Stimulated activated naive B cell treated with anti-CD40 and anti-IgM and Interleukin-4, amounts not matched to agents 10 μg/mL and 1 μg/mL and 100 μg/mL, for 72 hours (primary cell): ENCODE results near the gene SRP9.

Experiments used
- ATAC-seq, 2 donors: fragments of 150-1000 bp; cut with Tn5 transposase; replicated peaks; 2 replicates each; pipeline ENCODE4 v1.10.0; 2021; ENCODE audit warnings: moderate library complexity in 1 of 2
- DNase-seq: peaks from one replicate; pipeline ENCODE4 v3.0.0; 2021
- H3K27ac Mint-ChIP-seq: one replicate; pipeline ENCODE4 v1.8.0; 2022; ENCODE audit warnings: mild to moderate bottlenecking, mixed read lengths
- H3K27me3 Mint-ChIP-seq, 2 donors: one replicate each; pipeline ENCODE4 v1.8.0; 2022; ENCODE audit warnings: mixed read lengths in 2 of 2
- H3K36me3 Mint-ChIP-seq, 2 donors: one replicate each; pipeline ENCODE4 v1.8.0; 2022; ENCODE audit warnings: mixed read lengths in 2 of 2, mild to moderate bottlenecking in 1 of 2
- H3K4me1 Mint-ChIP-seq, 2 donors: one replicate each; pipeline ENCODE4 v1.8.0; 2022; ENCODE audit warnings: mixed read lengths in 2 of 2, mild to moderate bottlenecking in 1 of 2
- H3K4me3 Mint-ChIP-seq, 2 donors: one replicate each; pipeline ENCODE4 v1.8.0; 2022; ENCODE audit warnings: mild to moderate bottlenecking in 2 of 2, mixed read lengths in 2 of 2, moderate library complexity in 1 of 2
- H3K9me3 Mint-ChIP-seq, 2 donors: one replicate each; pipeline ENCODE4 v1.8.0; 2022; ENCODE audit warnings: mixed read lengths in 2 of 2, mild to moderate bottlenecking in 1 of 2

Gene SRP9, protein sequence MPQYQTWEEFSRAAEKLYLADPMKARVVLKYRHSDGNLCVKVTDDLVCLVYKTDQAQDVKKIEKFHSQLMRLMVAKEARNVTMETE

DNA sequence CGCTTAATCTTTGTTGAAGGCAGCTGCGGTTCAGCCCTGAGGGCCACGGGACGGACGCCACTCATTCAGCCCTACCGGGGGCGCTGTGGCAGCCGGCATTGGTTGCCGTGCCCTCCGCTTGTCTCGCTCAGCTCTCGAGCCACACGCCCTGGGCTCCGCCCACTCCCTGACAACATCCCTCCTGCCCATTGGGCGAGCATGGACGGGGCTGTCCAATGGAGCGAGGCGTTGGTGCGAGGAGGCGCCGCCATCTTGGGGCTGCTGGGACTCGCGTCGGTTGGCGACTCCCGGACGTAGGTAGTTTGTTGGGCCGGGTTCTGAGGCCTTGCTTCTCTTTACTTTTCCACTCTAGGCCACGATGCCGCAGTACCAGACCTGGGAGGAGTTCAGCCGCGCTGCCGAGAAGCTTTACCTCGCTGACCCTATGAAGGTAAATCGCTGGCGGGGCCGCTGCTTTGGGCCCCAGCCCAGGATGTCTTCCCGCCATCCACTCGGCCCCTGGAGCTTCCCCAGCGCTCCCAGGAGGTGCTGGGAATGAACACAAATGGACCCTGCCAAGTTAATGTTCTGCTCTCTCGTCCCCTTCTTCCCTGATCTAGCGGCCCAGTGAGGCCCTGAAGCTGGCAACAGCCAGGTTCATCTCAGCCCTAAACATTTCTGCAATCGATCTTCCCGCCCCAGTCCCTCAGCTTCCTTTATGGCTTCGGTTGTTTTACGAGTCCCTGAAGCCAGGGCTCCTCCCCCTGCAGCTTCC is at the start of gene SRP9:
Gene SRP9, plus strand, starts transcription at position 244 of the 754 bp plus-strand sequence. Its CDS starts 115 bp downstream, at position 359.
- Mint-ChIP-seq H3K27me3 (no peaks in the 10 kb centered on the region), H3K4me1 (peaks cover 19% of the 10 kb centered on the region in 2 donors), H3K9me3 (no peaks in the 10 kb centered on the region), H3K36me3 (peaks cover 6 to 22% of the 10 kb centered on the region in 2 donors), H3K27ac (no peak within 1 kb of the TSS), H3K4me3 (no peak within 1 kb of the TSS)
- ATAC-seq, result peak; percentile 98 to 99
- DNase-seq, result peak; percentile 99

DNA sequence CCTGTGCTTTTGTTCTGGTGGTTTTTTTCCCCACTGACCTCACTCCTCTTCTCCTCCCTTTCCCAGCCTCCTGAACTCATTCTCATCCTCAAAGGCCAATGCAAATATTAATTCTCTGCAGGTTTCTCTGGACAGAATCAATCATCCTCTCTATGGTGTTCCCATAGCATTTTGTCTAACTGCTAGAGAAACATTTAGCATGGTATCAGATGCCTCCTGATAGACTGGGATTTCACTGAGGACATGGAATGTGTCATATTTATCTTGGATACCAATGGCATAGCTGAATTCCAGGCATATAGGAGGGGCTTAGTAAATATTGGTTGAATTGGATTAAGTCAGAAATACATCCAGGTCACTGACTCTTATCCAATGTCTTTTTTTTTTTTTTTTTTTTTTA is 46.1 kb upstream of the SRP9 start:
- no peak overlapping the region for H3K4me3 Mint-ChIP-seq
- H3K27ac Mint-ChIP-seq, result peak overlapping the region; percentile 34
- no peaks in the 10 kb centered on the region for H3K9me3 Mint-ChIP-seq
- ATAC-seq (no peak), DNase-seq (no peak)
- H3K4me1 Mint-ChIP-seq, result no peaks in the 10 kb centered on the region
- no peaks in the 10 kb centered on the region for H3K36me3 Mint-ChIP-seq
- peaks cover 0 to 2% of the 10 kb centered on the region in 2 donors for H3K27me3 Mint-ChIP-seq

DNA sequence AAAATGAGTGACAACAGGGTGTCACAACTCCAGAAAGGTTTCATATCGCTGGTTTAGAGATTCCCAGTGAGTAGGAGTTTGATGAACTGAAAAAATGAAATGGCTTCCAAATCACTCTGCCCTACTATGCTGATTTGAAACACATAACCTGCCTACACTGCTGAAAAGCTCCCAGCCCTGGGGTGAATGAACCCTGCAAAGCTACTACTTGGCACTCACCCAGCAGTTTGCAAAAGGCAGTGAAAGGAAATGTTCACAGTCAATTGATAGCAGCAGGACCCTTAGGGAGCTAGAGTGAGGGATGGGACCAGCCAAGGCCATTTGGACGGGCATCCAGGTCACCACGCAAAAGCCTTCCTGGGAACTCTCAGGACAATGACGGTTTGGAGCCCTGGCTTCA is 44.4 kb upstream of the SRP9 start:
- ATAC-seq (no peak), DNase-seq (no peak)
- no peaks in the 10 kb centered on the region for H3K4me1 Mint-ChIP-seq
- no peaks in the 10 kb centered on the region for H3K27me3 Mint-ChIP-seq
- H3K9me3 Mint-ChIP-seq, result no peaks in the 10 kb centered on the region
- no peaks in the 10 kb centered on the region for H3K36me3 Mint-ChIP-seq
- H3K4me3 Mint-ChIP-seq, result no peak overlapping the region
- H3K27ac Mint-ChIP-seq, result no peak overlapping the region

DNA sequence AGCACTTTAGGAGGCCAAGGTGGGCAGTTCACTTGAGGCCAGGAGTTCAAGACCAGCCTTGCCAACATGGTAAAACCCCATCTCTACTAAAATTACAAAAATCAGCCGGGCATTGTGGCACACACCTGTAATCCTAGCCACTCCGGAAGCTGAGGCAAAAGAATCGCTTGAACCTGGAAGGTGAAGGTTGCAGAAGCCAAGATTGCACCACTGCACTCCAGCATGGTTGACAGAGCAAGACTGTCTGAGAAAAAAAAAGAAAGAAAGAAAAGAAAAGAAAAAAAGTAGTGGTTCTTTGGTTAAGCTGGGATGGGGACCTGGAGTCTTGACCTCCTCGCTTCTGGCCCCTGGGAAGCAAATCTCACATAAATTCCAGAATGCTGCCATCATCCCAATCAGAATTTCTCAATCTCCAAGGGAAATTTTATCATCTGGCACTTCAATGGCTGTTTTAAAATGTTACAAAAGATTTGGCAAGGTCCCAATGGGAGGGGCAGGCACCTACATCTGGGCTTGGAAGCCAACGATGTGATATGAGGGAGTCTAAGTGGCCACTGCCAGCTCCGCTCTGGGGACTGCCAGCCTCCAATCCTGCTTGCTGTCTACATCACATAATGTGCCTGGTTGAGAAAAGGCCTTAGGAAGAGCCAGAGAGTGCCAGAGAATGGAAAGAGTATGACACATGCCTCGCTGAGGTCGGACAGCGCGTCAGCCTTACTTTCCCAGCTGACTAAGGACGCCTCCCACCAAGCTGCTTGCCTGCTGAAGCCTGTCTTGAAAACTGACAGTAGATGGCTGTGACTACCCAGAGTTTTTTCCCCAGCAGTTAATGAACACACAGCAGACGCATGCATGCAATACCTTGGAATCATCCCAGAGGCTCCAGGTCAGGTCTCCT is 42.1 kb upstream of the SRP9 start:
- DNase-seq, result no peak
- Mint-ChIP-seq H3K9me3 (no peaks in the 10 kb centered on the region), H3K4me1 (no peaks in the 10 kb centered on the region), H3K36me3 (no peaks in the 10 kb centered on the region), H3K27ac (no peak overlapping the region), H3K27me3 (no peaks in the 10 kb centered on the region), H3K4me3 (no peak overlapping the region)
- ATAC-seq, result no peak

DNA sequence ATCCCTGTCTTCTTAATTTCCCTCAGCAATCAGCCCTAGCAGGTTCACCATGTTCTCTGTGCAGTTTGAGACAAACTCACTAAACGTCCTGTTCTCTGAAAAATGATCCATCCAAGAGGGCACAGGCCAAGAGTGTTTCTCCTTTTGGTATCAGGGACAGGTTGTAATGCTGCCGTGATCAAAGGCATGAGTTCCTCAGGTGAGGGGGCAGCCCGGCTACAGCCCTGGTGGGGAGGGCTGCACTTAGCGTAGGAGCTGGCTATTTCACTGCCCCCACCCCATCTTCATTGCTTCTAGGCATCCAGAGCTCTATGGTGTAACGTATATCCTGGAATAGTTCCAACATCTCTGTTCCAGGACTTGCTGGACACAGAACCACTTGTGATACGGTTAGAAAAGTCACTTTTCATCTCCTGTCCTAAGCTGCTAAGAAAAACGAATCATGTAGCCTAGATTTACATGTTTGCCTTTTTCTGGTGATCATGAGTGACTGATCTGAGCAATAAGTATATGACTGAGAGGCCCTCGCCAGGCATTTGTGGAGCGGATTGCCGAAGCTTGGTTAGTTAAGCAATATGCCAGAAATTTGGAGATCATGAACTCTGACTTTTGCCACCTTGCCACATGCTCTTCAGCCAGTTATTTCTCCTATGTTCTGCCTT is 41.1 kb upstream of the SRP9 start:
- Mint-ChIP-seq H3K27ac (no peak overlapping the region), H3K9me3 (no peaks in the 10 kb centered on the region), H3K36me3 (no peaks in the 10 kb centered on the region), H3K4me1 (no peaks in the 10 kb centered on the region), H3K27me3 (no peaks in the 10 kb centered on the region), H3K4me3 (no peak overlapping the region)
- ATAC-seq, result no peak
- DNase-seq, result no peak

DNA sequence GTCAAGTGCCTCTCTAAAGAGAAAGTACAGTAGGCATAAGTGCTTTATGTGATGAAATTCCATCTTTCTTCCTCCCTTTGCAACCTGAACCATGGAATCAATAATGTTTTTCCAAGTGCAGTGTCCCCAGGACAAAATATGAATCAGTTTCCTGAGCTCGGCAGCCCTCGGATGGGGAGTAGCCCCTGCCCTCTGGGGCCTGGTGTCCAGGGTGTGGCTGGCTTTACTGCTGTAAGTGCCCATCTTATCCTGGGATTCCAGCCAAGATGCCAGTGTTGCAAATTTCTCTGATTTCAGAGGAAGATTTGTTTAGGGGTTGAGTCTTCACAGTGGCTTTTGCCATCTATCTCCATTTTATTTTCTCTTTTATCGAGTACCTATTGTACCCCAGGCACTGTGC is 40.5 kb upstream of the SRP9 start:
- Mint-ChIP-seq H3K4me1 (no peaks in the 10 kb centered on the region), H3K27me3 (no peaks in the 10 kb centered on the region), H3K9me3 (no peaks in the 10 kb centered on the region), H3K4me3 (no peak overlapping the region), H3K27ac (no peak overlapping the region), H3K36me3 (no peaks in the 10 kb centered on the region)
- DNase-seq, result no peak
- no peak for ATAC-seq

DNA sequence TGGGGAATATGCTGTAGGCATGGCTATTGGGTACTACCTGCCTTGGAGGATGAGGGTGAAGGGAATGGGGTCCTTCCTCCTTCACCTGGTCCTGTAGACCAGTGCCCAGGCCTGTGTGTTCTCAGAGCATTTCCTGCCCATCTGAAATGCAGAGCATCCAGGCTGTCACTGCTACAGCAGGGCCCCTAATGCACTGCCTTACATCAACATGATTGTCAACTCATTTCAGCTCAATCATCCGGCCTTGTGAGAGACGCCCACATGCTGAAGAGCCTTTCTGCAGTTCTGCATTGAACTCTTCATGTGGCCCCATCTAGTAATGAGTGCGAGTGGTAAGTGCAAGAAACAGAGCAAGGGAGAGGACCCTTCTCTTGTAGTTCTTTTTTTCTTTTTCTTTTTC is 39.8 kb upstream of the SRP9 start:
- Mint-ChIP-seq H3K36me3 (no peaks in the 10 kb centered on the region), H3K4me1 (no peaks in the 10 kb centered on the region), H3K4me3 (no peak overlapping the region), H3K27ac (no peak overlapping the region), H3K27me3 (no peaks in the 10 kb centered on the region), H3K9me3 (no peaks in the 10 kb centered on the region)
- DNase-seq, result no peak
- no peak for ATAC-seq

DNA sequence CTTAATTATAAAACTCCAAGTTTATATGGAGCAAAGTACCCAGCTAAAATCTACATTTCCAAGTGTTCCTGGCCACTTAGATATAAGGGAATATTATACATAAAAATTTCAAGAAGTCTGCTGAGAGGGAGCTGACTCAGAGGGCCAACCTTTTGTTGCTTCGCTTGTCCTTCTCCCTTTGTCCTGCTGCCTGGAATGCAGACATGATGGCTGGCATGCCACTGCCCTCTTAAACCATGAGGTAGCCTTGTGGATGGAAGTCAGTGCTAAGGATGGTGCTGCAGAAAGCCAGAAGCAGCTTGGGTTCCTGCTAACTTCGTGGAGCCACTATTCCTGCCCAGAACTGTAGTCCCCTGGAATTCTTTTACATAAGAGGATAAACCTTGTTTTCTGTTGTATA is 38.9 kb upstream of the SRP9 start:
- ATAC-seq (no peak), DNase-seq (no peak)
- H3K36me3 Mint-ChIP-seq, result no peaks in the 10 kb centered on the region
- no peaks in the 10 kb centered on the region for H3K4me1 Mint-ChIP-seq
- H3K27me3 Mint-ChIP-seq, result no peaks in the 10 kb centered on the region
- H3K4me3 Mint-ChIP-seq, result no peak overlapping the region
- no peaks in the 10 kb centered on the region for H3K9me3 Mint-ChIP-seq
- H3K27ac Mint-ChIP-seq, result no peak overlapping the region

DNA sequence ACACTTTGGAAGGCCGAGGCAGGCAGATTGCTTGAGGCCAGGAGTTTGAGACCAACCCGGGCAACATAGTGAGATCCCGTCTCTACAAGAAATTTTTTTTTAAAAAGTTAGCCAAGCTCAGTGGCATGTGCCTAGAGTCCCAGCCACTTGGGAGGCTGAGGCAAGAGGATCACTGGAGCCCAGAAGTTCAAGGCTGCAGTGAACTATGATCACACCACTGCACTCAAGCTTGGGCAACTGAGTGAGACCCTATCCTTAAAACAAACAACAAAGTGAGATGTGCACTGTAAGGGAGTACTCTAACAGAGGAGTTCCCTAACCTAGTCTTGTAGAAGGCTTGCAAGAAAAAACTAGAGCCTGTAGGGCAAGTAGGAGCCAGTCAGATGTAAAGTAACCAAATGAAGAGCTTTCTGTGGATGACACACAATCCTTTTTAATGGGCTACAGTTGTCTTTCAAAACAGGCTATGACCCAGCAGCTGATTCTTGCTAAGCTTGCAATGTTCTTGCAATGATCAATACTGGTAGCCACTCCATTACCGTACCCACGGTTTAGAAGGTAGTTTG is 38.0 kb upstream of the SRP9 start:
- no peak for DNase-seq
- Mint-ChIP-seq H3K27me3 (no peaks in the 10 kb centered on the region), H3K4me1 (no peaks in the 10 kb centered on the region), H3K9me3 (no peaks in the 10 kb centered on the region), H3K4me3 (no peak overlapping the region), H3K27ac (no peak overlapping the region), H3K36me3 (no peaks in the 10 kb centered on the region)
- no peak for ATAC-seq

DNA sequence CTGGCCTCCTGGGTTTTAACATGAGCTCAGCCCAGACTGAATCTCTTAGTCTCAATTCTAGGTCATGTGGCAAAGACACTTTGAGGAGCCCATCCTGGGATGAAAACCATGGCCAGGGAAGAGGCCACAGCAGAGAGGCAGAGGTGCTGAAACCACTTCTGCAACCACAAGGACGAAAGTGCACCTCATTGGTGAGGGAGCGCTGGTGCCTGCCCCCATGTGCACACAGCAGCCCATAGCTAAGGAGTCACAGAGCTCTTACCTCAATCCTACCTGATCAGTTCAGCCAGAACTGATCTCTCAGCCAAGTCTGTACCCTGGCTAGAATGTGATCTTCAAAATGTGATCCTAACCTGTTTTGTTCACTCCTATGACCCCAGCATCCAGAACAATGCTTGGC is 32.9 kb upstream of the SRP9 start:
- no peaks in the 10 kb centered on the region for H3K36me3 Mint-ChIP-seq
- no peaks in the 10 kb centered on the region for H3K27me3 Mint-ChIP-seq
- H3K27ac Mint-ChIP-seq, result no peak overlapping the region
- H3K4me1 Mint-ChIP-seq, result no peaks in the 10 kb centered on the region
- ATAC-seq, result no peak
- no peak for DNase-seq
- no peak overlapping the region for H3K4me3 Mint-ChIP-seq
- H3K9me3 Mint-ChIP-seq, result no peaks in the 10 kb centered on the region

DNA sequence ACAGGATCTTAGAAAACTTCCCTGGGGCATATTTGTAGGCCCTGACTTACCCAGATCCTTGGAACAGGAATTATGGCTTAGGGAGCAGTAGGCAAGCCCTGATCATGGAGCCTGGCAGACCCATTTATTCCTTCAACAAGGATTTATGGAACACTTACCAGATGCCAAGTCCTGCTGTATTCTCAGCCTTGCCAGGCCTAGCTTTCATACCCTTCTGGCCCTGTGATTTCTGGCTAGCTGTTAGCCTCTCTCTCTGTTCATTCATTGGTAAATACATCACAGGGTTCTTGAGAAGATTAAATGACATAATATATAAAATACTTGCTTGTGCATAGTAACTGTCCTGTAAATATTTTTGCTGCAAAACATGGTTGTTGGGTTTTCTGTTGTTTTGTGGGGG is 32.4 kb upstream of the SRP9 start:
- H3K4me1 Mint-ChIP-seq, result no peaks in the 10 kb centered on the region
- no peaks in the 10 kb centered on the region for H3K9me3 Mint-ChIP-seq
- no peak for DNase-seq

DNA sequence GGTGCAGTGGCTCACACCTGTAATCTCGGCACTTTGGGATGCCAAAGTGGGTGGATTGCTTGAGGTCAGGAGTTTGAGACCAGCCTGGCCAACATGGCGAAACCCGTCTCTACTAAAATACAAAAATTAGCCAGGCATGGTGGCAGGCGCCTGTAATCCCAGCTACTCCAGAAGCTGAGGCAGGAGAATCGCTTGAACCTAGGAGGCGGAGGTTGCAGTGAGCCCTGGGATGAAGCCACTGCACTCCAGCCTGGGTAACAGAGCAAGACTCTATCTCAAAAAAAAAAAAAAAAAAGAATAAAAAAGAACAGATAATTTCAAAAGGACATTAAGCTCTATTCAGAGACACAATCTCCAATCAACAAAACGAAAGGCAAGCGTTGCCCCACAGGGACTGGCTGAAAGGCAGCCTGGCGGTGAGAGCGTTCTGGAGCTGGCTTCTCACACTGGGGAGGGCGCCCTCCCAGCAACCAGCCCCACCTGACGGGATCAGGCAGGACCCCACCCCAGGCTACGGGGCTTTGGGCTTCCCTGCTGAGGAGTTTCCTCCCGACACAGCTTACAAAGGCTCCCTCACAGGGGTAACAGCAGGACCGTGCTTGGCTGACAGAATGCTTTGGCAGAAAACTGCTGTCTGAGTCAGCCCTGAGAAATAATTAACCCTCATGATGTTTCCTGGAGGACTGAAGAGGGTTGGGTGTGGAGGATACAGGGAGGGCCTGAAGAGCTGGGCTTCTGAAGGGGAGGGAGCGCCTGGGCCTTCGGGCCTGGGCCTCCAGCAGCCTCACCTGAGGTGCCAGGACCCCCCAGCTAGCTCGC is 31.1 kb upstream of the SRP9 start:
- Mint-ChIP-seq H3K36me3 (no peaks in the 10 kb centered on the region), H3K27me3 (no peaks in the 10 kb centered on the region), H3K27ac (no peak overlapping the region), H3K9me3 (no peaks in the 10 kb centered on the region), H3K4me1 (no peaks in the 10 kb centered on the region), H3K4me3 (no peak overlapping the region)
- ATAC-seq, result no peak
- no peak for DNase-seq

More for the DNA sequence above, 32.4 kb upstream of the SRP9 start:
- H3K27ac Mint-ChIP-seq, result no peak overlapping the region
- H3K27me3 Mint-ChIP-seq, result no peaks in the 10 kb centered on the region
- H3K4me3 Mint-ChIP-seq, result no peak overlapping the region
- H3K36me3 Mint-ChIP-seq, result no peaks in the 10 kb centered on the region
- no peak for ATAC-seq

DNA sequence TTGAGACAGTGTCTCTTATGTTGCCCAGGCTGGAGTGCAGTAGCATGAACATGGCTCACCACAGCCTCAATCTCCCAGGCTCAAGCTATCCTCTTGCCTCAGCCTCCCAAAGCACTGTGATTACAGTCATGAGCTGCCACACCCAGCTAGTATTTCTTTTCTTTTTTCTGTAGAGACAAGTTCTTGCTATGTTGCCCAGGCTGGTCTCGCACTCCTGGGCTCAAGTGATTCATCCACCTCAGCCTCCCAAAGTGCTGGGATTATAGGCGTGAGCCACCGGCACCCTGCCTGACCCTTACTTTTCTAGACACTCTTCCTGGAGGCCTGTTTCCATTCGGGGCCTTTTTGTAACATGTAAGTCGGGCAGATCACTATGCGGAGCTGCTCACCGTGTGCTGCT is 30.1 kb upstream of the SRP9 start:
- Mint-ChIP-seq H3K4me1 (no peaks in the 10 kb centered on the region), H3K9me3 (no peaks in the 10 kb centered on the region), H3K27ac (no peak overlapping the region), H3K36me3 (no peaks in the 10 kb centered on the region), H3K27me3 (no peaks in the 10 kb centered on the region), H3K4me3 (no peak overlapping the region)
- DNase-seq, result no peak
- no peak for ATAC-seq

DNA sequence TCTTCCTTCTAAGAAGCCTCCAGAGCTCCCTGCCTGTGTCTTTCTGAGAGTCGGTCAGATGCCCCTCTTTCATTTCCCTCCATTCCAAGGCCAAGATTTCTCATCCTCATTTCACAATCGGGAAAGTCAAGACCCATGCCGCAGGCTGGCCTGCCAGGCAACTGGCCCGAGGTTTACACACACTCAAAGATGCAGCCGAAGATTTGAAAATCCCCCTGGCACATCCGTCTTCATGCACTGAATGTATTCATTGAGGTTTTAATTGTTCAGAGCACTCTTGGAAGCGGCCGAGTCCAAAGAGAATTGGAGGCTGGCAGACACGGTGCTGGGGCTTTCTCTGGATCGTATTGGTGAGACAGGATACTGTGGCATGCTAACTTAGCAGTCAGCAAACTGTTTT is 29.1 kb upstream of the SRP9 start:
- Mint-ChIP-seq H3K36me3 (no peaks in the 10 kb centered on the region), H3K27me3 (no peaks in the 10 kb centered on the region), H3K27ac (no peak overlapping the region), H3K4me1 (no peaks in the 10 kb centered on the region), H3K4me3 (no peak overlapping the region), H3K9me3 (no peaks in the 10 kb centered on the region)
- DNase-seq, result no peak
- no peak for ATAC-seq
